Measurements from ENCODE around the gene AMACR. TPM values are rescaled to one million over a fixed set of nuclear protein-coding genes. Genes with fewer than 3 reads are reported as not detected.

The AMACR gene
- total and polyA plus RNA-seq, 2 of the 8 experiments (the other 6 are each of a cell fraction or from before 2014, with no cell fraction given) = 9.1 to 12.6 TPM

DNA sequence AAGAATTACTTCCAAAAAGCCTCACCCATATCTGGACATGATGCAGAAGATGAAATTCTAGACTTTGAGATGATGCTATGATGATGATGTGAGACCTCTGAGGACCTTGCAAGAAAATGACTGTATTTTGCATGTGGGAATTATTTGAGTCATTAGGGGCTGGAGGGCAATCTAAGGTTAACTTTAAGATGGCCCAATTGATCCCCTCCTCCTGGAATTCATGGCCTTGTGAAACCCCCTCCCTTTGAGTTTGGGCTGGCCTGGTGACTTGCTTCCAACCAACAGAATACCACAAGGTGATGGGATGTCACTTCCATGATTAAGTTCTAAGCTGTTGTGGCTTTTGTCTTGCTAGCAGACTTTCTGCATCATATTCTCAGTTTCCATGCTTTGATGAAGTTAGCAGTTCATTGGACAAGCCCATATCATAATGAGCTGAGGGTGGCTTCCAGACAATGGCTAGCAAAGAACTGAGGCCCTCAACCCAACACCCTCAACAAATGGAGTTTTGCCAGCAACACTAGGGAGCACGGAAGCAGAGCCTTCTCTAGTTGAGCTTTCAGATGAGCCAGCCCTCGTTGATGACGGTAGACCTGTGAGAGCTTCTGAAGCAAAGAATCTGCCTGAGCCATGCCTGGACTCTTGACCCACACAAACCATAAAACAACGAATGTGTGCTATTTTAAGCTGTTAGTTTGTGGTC lies 7.4 kb upstream of the AMACR start:
- Histone ChIP-seq H2BK15ac (ENCODE audit: low read length) (no peak overlapping the region), H4K20me1 (replicated peaks in 1 of 2; ENCODE audit: control insufficient read depth in 1 of 2, insufficient read depth in 2 of 2, low read length in 2 of 2) (no peaks in the 10 kb centered on the region), H2AK5ac (ENCODE audit: low read depth, low read length) (no peak overlapping the region), H3K27ac (ENCODE audit: low read depth, low read length) (no peak overlapping the region), H3K4me2 (ENCODE audit: insufficient read depth in 1 of 2, low read depth in 2 of 2, low read length in 2 of 2) (no peak overlapping the region), H3K79me1 (ENCODE audit: low read depth, low read length) (no peaks in the 10 kb centered on the region), H3K27me3 (replicated peaks in 1 of 4; ENCODE audit: control insufficient read depth in 3 of 4, extremely low read depth in 1 of 4, insufficient read depth in 3 of 4, low read length in 3 of 4) (no peaks in the 10 kb centered on the region), H2BK20ac (ENCODE audit: low read length) (no peak overlapping the region), H3K4me3 (ENCODE audit: extremely low read depth in 1 of 4, insufficient read depth in 2 of 4, low read depth in 3 of 4, low read length in 4 of 4) (no peak overlapping the region), H3K9ac (replicated peaks in 1 of 4; ENCODE audit: extremely low read depth in 1 of 4, low read depth in 3 of 4, low read length in 3 of 4) (no peak overlapping the region), H3K56ac (replicated peaks; ENCODE audit: insufficient read length, low read depth, low read length) (no peak overlapping the region), H4K8ac (ENCODE audit: extremely low read depth, insufficient read depth, low read length) (no peak overlapping the region), H3K18ac (ENCODE audit: extremely low read depth, low read length) (no peak overlapping the region), H3K4me1 (replicated peaks in 1 of 4; ENCODE audit: control insufficient read depth in 3 of 4, insufficient read depth in 4 of 4, low read length in 3 of 4) (no peaks in the 10 kb centered on the region), H4K5ac (ENCODE audit: insufficient read length, low read depth, low read length) (no peak overlapping the region), H3K23ac (ENCODE audit: insufficient read length) (no peak overlapping the region), H2BK5ac (ENCODE audit: low read depth, low read length) (no peak overlapping the region), H3K14ac (ENCODE audit: insufficient read length) (no peak overlapping the region), H2AFZ (ENCODE audit: low read length) (no peak overlapping the region), H2BK120ac (replicated peaks; ENCODE audit: low read depth, low read length) (no peak overlapping the region), H3K9me3 (ENCODE audit: insufficient read depth in 2 of 2, low read depth in 1 of 2, low read length in 1 of 2) (no peaks in the 10 kb centered on the region), H4K91ac (replicated peaks; ENCODE audit: insufficient read length, low read length) (no peak overlapping the region), H3K79me2 (ENCODE audit: control insufficient read depth in 1 of 2, insufficient read depth in 2 of 2, low read length in 2 of 2) (no peaks in the 10 kb centered on the region), H3K23me2 (ENCODE audit: low read depth, low read length) (no peaks in the 10 kb centered on the region), H2BK12ac (ENCODE audit: low read depth, low read length) (no peak overlapping the region), H3K4ac (replicated peaks; ENCODE audit: insufficient read length, low read depth, low read length) (no peak overlapping the region), H3K36me3 (ENCODE audit: control insufficient read depth in 2 of 4, insufficient read depth in 4 of 4, low read length in 3 of 4) (no peaks in the 10 kb centered on the region)
- ChIA-PET POLR2A (ENCODE audit: partially characterized antibody) (no interaction called here), CTCF (ENCODE audit: partially characterized antibody) (no interaction called here)
- 98% methylated on average over 4 of the region's 4 CpGs; no CpG with 5 or more reads in 1 of the 2 experiments for WGBS, 2 experiments (ENCODE audit: extremely low coverage in 1 of 2, insufficient coverage in 1 of 2, insufficient read length in 1 of 2, insufficient replicate concordance in 2 of 2, low coverage in 1 of 2, low lambda C conversion rate in 2 of 2, missing lambda C conversion rate in 1 of 2)
- FAIRE-seq (no peak), DNase-seq (ENCODE audit: low read depth in 1 of 2, low spot score in 2 of 2) (no peak)
- no peak for TF ChIP-seq POU5F1 (IDR thresholded peaks at IDR 0.05; ENCODE audit: low read depth, low read length)
- no peak for TF ChIP-seq KDM1A (IDR thresholded peaks at IDR 0.05; ENCODE audit: borderline replicate concordance, low read length)
- TF ChIP-seq SUZ12 (IDR thresholded peaks at IDR 0.05; ENCODE audit: low read length) = no peak
- no peak for TF ChIP-seq JUN (IDR thresholded peaks at IDR 0.05; ENCODE audit: low read depth, low read length)
- no peak for TF ChIP-seq HDAC6 (IDR thresholded peaks at IDR 0.05; ENCODE audit: low read depth, low read length)
- TF ChIP-seq, protein P1, sequence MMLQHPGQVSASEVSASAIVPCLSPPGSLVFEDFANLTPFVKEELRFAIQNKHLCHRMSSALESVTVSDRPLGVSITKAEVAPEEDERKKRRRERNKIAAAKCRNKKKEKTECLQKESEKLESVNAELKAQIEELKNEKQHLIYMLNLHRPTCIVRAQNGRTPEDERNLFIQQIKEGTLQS (IDR thresholded peaks at IDR 0.05; ENCODE audit: insufficient read depth, low read depth, low read length) = no peak
- no peak for TF ChIP-seq PHF8 (conservative IDR thresholded peaks at IDR 0.05; ENCODE audit: low read depth, low read length)
- TF ChIP-seq GTF2F1 (IDR thresholded peaks at IDR 0.05; ENCODE audit: borderline replicate concordance, low read depth, low read length) = no peak
- no peak for TF ChIP-seq EGR1 (IDR thresholded peaks at IDR 0.05; ENCODE audit: borderline replicate concordance, low read depth, low read length)
- TF ChIP-seq SRF (IDR thresholded peaks at IDR 0.05; ENCODE audit: low read depth, low read length) = no peak
- TF ChIP-seq MAFK (IDR thresholded peaks at IDR 0.05; ENCODE audit: low read depth, low read length) = no peak

All from H1 (cell line).